Measurements from ENCODE around the gene NEO1.

Gene NEO1

GRCh38 chr15:73051807-73052652, at the start of gene NEO1:
NEO1 (plus strand) TSS chr15:73052463; CDS start chr15:73052676, 213 bp downstream.
- in situ Hi-C loops (cut with MboI; ENCODE audit: low sequenced_read_pairs), result no loop called here

- in situ Hi-C loops (cut with MboI; ENCODE audit: low sequenced_read_pairs), result no loop called here
Observed at GRCh38 chr15:73004462-73004861, 47.8 kb upstream of the NEO1 start.

GRCh38 chr15:73005032-73005431, 47.2 kb upstream of the NEO1 start:
- in situ Hi-C loops (cut with MboI; ENCODE audit: low sequenced_read_pairs), result no loop called here

GRCh38 chr15:73005446-73005845, 46.8 kb upstream of the NEO1 start:
- in situ Hi-C loops (cut with MboI; ENCODE audit: low sequenced_read_pairs), result no loop called here

- in situ Hi-C loops (cut with MboI; ENCODE audit: low sequenced_read_pairs), result no loop called here
Observed at GRCh38 chr15:73006523-73006922, 45.7 kb upstream of the NEO1 start.

GRCh38 chr15:73009066-73010056, 42.9 kb upstream of the NEO1 start:
- in situ Hi-C loops (cut with MboI; ENCODE audit: low sequenced_read_pairs), result no loop called here

GRCh38 chr15:73010154-73011152, 41.8 kb upstream of the NEO1 start:
- in situ Hi-C loops (cut with MboI; ENCODE audit: low sequenced_read_pairs), result no loop called here

GRCh38 chr15:73014904-73015303, 37.4 kb upstream of the NEO1 start:
- in situ Hi-C loops (cut with MboI; ENCODE audit: low sequenced_read_pairs), result no loop called here

- in situ Hi-C loops (cut with MboI; ENCODE audit: low sequenced_read_pairs), result no loop called here
Observed at GRCh38 chr15:73015493-73015892, 36.8 kb upstream of the NEO1 start.

- in situ Hi-C loops (cut with MboI; ENCODE audit: low sequenced_read_pairs), result no loop called here
Observed at GRCh38 chr15:73017987-73018386, 34.3 kb upstream of the NEO1 start.

- in situ Hi-C loops (cut with MboI; ENCODE audit: low sequenced_read_pairs), result no loop called here
Observed at GRCh38 chr15:73019154-73019553, 33.1 kb upstream of the NEO1 start.

GRCh38 chr15:73019601-73020146, 32.6 kb upstream of the NEO1 start:
- in situ Hi-C loops (cut with MboI; ENCODE audit: low sequenced_read_pairs), result no loop called here

- in situ Hi-C loops (cut with MboI; ENCODE audit: low sequenced_read_pairs), result no loop called here
Observed at GRCh38 chr15:73021139-73021621, 31.1 kb upstream of the NEO1 start.

GRCh38 chr15:73022161-73022560, 30.1 kb upstream of the NEO1 start:
- in situ Hi-C loops (cut with MboI; ENCODE audit: low sequenced_read_pairs), result no loop called here

GRCh38 chr15:73023071-73023470, 29.2 kb upstream of the NEO1 start:
- in situ Hi-C loops (cut with MboI; ENCODE audit: low sequenced_read_pairs), result no loop called here

- in situ Hi-C loops (cut with MboI; ENCODE audit: low sequenced_read_pairs), result no loop called here
Observed at GRCh38 chr15:73024168-73024567, 28.1 kb upstream of the NEO1 start.

GRCh38 chr15:73026511-73027054, 25.7 kb upstream of the NEO1 start:
- in situ Hi-C loops (cut with MboI; ENCODE audit: low sequenced_read_pairs), result no loop called here

GRCh38 chr15:73028031-73028430, 24.2 kb upstream of the NEO1 start:
- in situ Hi-C loops (cut with MboI; ENCODE audit: low sequenced_read_pairs), result no loop called here

GRCh38 chr15:73028831-73029451, 23.3 kb upstream of the NEO1 start:
- in situ Hi-C loops (cut with MboI; ENCODE audit: low sequenced_read_pairs), result no loop called here
